Measurements from ENCODE around the gene CROCC2. TPM values are rescaled to one million over a fixed set of nuclear protein-coding genes. Genes with fewer than 3 reads are reported as not detected.

CROCC2 gene
- total and polyA plus RNA-seq, 2 donors from 2014 or later, result 0.13 TPM; not detected in 1

DNA sequence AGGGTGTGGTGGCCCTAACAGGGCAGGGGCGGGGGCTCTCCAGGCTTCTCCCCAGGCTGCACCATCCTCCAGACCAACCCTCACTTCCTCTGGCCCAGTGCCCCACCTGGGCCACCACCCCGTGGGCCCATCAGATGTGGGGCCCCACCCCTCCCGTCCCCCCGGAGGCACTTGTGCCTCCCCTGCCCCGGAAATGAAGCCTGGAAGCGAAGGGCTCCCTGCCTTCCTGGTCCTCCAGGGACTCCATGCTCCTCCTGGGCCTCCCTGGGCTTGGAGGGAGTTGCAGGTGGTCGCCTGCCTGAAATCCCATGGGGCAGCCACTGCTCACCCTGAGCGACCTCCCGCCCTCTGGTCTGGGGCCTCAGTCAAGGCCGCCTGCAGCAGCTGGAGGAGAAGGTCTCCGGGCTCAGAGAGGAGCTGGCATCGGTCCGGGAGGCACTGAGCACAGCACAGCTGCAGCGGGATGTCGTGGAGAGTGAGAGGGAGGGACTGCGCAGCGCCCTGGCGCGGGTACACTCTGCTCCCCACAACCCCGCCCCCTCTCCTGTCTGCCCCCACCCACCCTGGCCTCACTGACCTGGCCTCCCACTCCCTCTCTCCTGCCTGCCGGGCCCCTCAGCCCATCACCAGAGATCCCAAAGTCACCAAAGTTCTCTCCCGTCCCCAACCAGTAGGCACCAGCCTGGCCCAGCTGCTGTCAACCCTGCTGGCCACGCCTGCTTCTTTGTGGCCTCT, 28.0 kb downstream of the CROCC2 start:
- H3K27me3 ChIP-seq (ENCODE audit: control insufficient read depth, insufficient read depth, low read length), result no peaks in the 10 kb centered on the region
- no peaks in the 10 kb centered on the region for H3K36me3 ChIP-seq (ENCODE audit: control insufficient read depth in 2 of 3, insufficient read depth in 3 of 3, low read length in 3 of 3)
- H3K9ac ChIP-seq (ENCODE audit: low read length in 3 of 3), result no peak overlapping the region
- no peak overlapping the region for H3K4me3 ChIP-seq (ENCODE audit: low read length in 3 of 3)
- no peak overlapping the region for H3K27ac ChIP-seq (ENCODE audit: low read depth in 2 of 2, low read length in 2 of 2)
- TF ChIP-seq CTCF (IDR thresholded peaks at IDR 0.05; ENCODE audit: borderline replicate concordance, extremely low read depth, insufficient read depth), result no peak
- no peaks in the 10 kb centered on the region for H3K4me1 ChIP-seq (ENCODE audit: control insufficient read depth in 2 of 3, insufficient read depth in 2 of 3, low read depth in 1 of 3, low read length in 3 of 3)
- peak in 3 of 5 donors; percentile 5 to 74 (median 32) for DNase-seq
- FAIRE-seq, result no peak
- peaks cover 0 to 10% (median 2%) of the 10 kb centered on the region in 3 donors for H3K9me3 ChIP-seq (ENCODE audit: control insufficient read depth in 2 of 3, insufficient read depth in 1 of 3, low read length in 3 of 3)
- intact Hi-C loops (cut with DNase I), result no loop called here

DNA sequence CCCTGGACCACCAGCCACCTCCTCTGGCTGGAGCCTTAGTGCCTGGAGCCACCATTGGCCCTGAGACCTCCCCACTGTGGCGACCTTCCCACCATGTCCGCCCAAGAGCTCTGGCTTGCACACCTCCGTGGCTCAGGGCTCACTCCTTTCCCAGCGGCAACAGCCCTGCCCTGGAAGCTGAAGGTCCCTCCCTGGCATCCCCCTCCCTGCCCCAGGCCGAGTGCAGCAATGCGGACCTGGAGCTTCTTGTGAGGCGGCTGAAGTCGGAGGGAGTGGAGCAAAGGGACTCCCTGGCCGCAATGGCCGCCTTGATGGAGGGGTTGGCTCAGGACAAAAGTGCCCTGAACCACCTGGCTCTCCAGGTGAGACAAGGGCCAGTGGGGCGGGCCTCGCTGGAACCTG, 28.6 kb downstream of the CROCC2 start:
- Histone ChIP-seq H3K36me3 (ENCODE audit: control insufficient read depth in 2 of 3, insufficient read depth in 3 of 3, low read length in 3 of 3) (no peaks in the 10 kb centered on the region), H3K27ac (ENCODE audit: low read depth in 2 of 2, low read length in 2 of 2) (no peak overlapping the region), H3K9ac (ENCODE audit: low read length in 3 of 3) (no peak overlapping the region), H3K4me1 (ENCODE audit: control insufficient read depth in 2 of 3, insufficient read depth in 2 of 3, low read depth in 1 of 3, low read length in 3 of 3) (no peaks in the 10 kb centered on the region), H3K9me3 (ENCODE audit: control insufficient read depth in 2 of 3, insufficient read depth in 1 of 3, low read length in 3 of 3) (peaks cover 0 to 10% (median 2%) of the 10 kb centered on the region in 3 donors), H3K27me3 (ENCODE audit: control insufficient read depth, insufficient read depth, low read length) (no peaks in the 10 kb centered on the region), H3K4me3 (ENCODE audit: low read length in 3 of 3) (no peak overlapping the region)
- intact Hi-C loops (cut with DNase I), result no loop called here
- TF ChIP-seq CTCF (IDR thresholded peaks at IDR 0.05; ENCODE audit: borderline replicate concordance, extremely low read depth, insufficient read depth), result no peak
- DNase-seq, result peak in 3 of 5 donors; percentile 8 to 63 (median 32)
- no peak for FAIRE-seq

- intact Hi-C loops (cut with DNase I), result no loop called here
- no peak overlapping the region for H3K9ac ChIP-seq (ENCODE audit: low read length in 3 of 3)
- no peaks in the 10 kb centered on the region for H3K4me1 ChIP-seq (ENCODE audit: control insufficient read depth in 2 of 3, insufficient read depth in 2 of 3, low read depth in 1 of 3, low read length in 3 of 3)
- no peak overlapping the region for H3K27ac ChIP-seq (ENCODE audit: low read depth in 2 of 2, low read length in 2 of 2)
- H3K4me3 ChIP-seq (ENCODE audit: low read length in 3 of 3), result no peak overlapping the region
- no peaks in the 10 kb centered on the region for H3K36me3 ChIP-seq (ENCODE audit: control insufficient read depth in 2 of 3, insufficient read depth in 3 of 3, low read length in 3 of 3)
- peak in 3 of 5 donors; percentile 6 to 66 (median 25) for DNase-seq
- no peak for TF ChIP-seq CTCF (IDR thresholded peaks at IDR 0.05; ENCODE audit: borderline replicate concordance, extremely low read depth, insufficient read depth)
- H3K27me3 ChIP-seq (ENCODE audit: control insufficient read depth, insufficient read depth, low read length), result no peaks in the 10 kb centered on the region
- H3K9me3 ChIP-seq (ENCODE audit: control insufficient read depth in 2 of 3, insufficient read depth in 1 of 3, low read length in 3 of 3), result peaks cover 0 to 10% (median 2%) of the 10 kb centered on the region in 3 donors
- FAIRE-seq, result no peak
Observed at GRCh38 chr2:240935103-240935876, 29.2 kb downstream of the CROCC2 start.
